Suprapubic skin (tissue), 4 donors: ENCODE data around the gene LTC4S. TPM values are rescaled to one million over a fixed set of nuclear protein-coding genes. Genes with fewer than 3 reads are reported as not detected.

ENCODE experiments used
- DNase-seq, 2 donors: peaks; one replicate each; pipeline ENCODE4 v3.0.0-alpha.2; 2019; ENCODE audit warnings: low spot score in 2 of 2
- H3K27ac ChIP-seq: fragments of 200-600 bp; sonication (generic); one replicate; pipeline ENCODE4 v1.5.1; 2019
- H3K27me3 ChIP-seq: fragments of 200-600 bp; sonication (generic); one replicate; pipeline ENCODE4 v1.5.1; 2019
- H3K36me3 ChIP-seq: fragments of 200-600 bp; sonication (generic); one replicate; pipeline ENCODE4 v1.5.1; 2019
- H3K4me1 ChIP-seq: fragments of 200-600 bp; sonication (generic); one replicate; pipeline ENCODE4 v1.5.1; 2019
- H3K4me3 ChIP-seq: fragments of 200-600 bp; sonication (generic); one replicate; pipeline ENCODE4 v1.5.1; 2019; ENCODE audit warnings: mild to moderate bottlenecking
- H3K9me3 ChIP-seq: fragments of 200-600 bp; sonication (generic); one replicate; pipeline ENCODE4 v1.5.1; 2019
- CTCF ChIP-seq, 2 donors: fragments of 200-600 bp in 1 of 2; fragments of 450-650 bp in 1 of 2; sonication (generic) in 1 of 2; IDR thresholded peaks; one replicate each; pipeline ENCODE4 v1.5.1; 2016 to 2019; ENCODE audit warnings: antibody characterized with exemption in 2 of 2, mild to moderate bottlenecking in 1 of 2, moderate library complexity in 1 of 2
- EP300 ChIP-seq: sonication (generic); formaldehyde crosslinking; IDR thresholded peaks from one replicate; pipeline ENCODE4 v1.6.1; 2017; ENCODE audit warnings: antibody characterized with exemption
- POLR2A ChIP-seq, 2 donors: fragments of 450-650 bp; IDR thresholded peaks; one replicate each; pipeline ENCODE4 v1.6.1; 2017; ENCODE audit warnings: antibody characterized with exemption in 2 of 2, mild to moderate bottlenecking in 2 of 2, moderate library complexity in 2 of 2
- POLR2AphosphoS5 ChIP-seq, 3 donors: sonication (generic); formaldehyde crosslinking; IDR thresholded peaks; one replicate each; pipeline ENCODE4 v1.6.1; 2017; ENCODE audit warnings: antibody characterized with exemption in 3 of 3
- WGBS: methylation state at CpG from one replicate; pipeline ENCODE4 v1.1.5; 2018; 5-methylcytosine and 5-hydroxymethylcytosine counted together
- total RNA-seq, 4 donors: library from RNA; depleted of rRNA; stranded (reverse); fragments of >200 nt; gene quantifications; one replicate each; pipeline ENCODE4 v1.1.0, GENCODE V29; 2016

Gene LTC4S
- total RNA-seq, 4 donors from 2014 or later = 3.5 to 7.9 (median 4.5) TPM

DNA sequence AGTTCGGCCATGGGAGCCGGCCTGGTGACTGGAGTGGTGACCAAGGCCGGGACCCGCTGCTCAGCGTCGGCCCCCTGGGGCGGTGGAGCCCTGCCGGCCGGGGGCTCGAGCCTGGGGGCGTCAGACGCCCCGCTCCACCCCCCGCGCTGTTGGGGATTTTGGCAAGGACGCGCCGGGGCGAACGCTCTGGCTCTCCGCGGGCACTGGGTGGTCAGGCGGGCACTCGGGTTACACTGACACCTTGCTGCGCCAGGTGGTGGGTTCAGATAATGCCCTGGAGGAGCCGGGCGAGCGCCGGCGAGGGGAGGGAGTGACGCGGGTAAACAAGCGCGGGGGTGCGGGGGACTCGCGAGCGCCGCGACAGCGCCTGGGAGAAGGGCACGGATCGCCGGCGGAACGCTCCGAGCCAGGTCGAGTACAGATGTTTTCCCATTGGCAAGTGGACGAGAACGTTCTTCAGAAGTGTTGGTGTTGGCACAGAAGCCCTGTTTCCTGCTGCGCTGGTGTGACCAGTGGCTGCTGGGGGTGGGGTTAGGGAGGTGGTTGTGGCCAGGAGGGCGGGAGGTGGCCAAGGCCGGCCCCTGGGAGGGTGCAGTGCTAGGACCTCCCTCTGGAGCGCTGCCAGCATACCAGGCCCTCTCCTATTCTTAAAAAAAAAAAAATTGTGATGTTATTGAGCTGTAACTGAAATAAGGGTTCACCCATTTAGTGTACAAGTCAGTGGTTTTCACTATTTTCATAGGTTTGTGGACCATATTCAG is 27.7 kb downstream of the LTC4S start:
- H3K27ac ChIP-seq = peak overlapping the region; percentile 99
- TF ChIP-seq POLR2A (IDR thresholded peaks at IDR 0.05) = peak in 1 of 2 donors; percentile 91
- TF ChIP-seq EP300 = no peak
- peak; percentile 56 to 81 (median 74) for TF ChIP-seq POLR2AphosphoS5 (IDR thresholded peaks at IDR 0.05)
- no peaks in the 10 kb centered on the region for H3K27me3 ChIP-seq
- WGBS = under 1% methylated on average over 40 of the region's 54 CpGs
- peaks cover 79% of the 10 kb centered on the region for H3K4me1 ChIP-seq
- H3K36me3 ChIP-seq = peaks cover 39% of the 10 kb centered on the region
- peak overlapping the region; percentile 98 for H3K4me3 ChIP-seq
- H3K9me3 ChIP-seq = no peaks in the 10 kb centered on the region
- peak; percentile 98 for DNase-seq

DNA sequence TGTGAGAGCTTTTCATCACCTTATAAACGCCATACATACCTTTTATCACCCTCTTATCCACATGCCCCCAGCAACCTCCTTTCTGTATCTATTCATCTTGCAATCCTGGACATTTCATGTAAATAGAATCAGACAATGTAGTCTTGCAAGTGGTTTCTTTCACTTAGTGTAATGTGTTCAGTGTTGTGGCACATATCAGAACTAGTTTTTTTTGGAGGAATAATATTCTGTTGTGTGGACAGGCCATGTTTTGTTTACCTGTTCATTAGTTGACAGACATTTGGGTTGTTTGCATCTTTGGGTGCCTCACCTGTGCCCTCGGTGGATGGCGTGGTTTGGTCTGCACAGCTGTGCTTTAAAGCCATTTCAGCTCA is 28.3 kb downstream of the LTC4S start:
- Histone ChIP-seq H3K4me1 (peaks cover 78% of the 10 kb centered on the region), H3K27me3 (no peaks in the 10 kb centered on the region), H3K36me3 (peaks cover 45% of the 10 kb centered on the region), H3K4me3 (peak overlapping the region; percentile 98), H3K9me3 (no peaks in the 10 kb centered on the region), H3K27ac (peak overlapping the region; percentile 99)
- TF ChIP-seq POLR2A (IDR thresholded peaks at IDR 0.05) (no peak), CTCF (IDR thresholded peaks at IDR 0.05) (no peak), POLR2AphosphoS5 (IDR thresholded peaks at IDR 0.05) (no peak), EP300 (no peak)
- no peak for DNase-seq
- WGBS = 38% methylated on average over 3 of the region's 3 CpGs

DNA sequence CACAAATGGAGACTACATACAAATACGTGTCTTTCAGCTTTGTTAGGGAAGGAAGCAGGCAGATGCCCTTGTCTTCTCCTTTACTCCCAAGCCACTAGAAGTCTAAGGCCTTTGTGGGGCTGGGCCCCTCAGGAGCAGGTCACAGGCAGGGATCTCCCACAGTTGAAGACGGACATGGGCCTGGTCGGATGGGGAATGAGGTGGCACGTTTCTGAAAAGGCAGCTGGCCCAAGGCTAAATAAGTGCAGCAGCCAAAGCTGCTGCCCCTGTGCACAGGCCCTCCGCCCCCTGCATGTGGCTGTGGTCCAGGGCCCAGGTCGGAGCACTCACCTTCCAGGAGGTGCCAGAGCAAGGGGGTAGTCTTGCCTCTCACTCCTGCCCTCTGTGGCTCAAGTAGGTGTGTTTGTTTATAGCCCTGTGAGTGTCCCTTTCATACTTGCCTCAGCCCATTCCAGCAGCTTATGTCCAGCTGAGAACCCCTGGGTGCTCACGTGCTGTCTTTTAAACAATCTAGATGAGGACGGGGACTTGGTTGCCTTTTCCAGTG is 28.7 kb downstream of the LTC4S start:
- peaks cover 49% of the 10 kb centered on the region for H3K36me3 ChIP-seq
- no peak for DNase-seq
- TF ChIP-seq CTCF (IDR thresholded peaks at IDR 0.05) = no peak
- TF ChIP-seq POLR2A (IDR thresholded peaks at IDR 0.05) = no peak
- no peak for TF ChIP-seq POLR2AphosphoS5 (IDR thresholded peaks at IDR 0.05)
- no peak for TF ChIP-seq EP300
- H3K27ac ChIP-seq = no peak overlapping the region
- H3K4me1 ChIP-seq = peaks cover 76% of the 10 kb centered on the region
- WGBS = 52% methylated on average over 8 of the region's 8 CpGs
- no peaks in the 10 kb centered on the region for H3K27me3 ChIP-seq
- H3K4me3 ChIP-seq = peak overlapping the region; percentile 98
- no peaks in the 10 kb centered on the region for H3K9me3 ChIP-seq

GRCh38 chr5:179823937-179824744 is 30.4 kb downstream of the LTC4S start:
- DNase-seq = no peak
- Histone ChIP-seq H3K9me3 (no peaks in the 10 kb centered on the region), H3K27ac (no peak overlapping the region), H3K27me3 (no peaks in the 10 kb centered on the region), H3K36me3 (peaks cover 64% of the 10 kb centered on the region), H3K4me3 (peak overlapping the region; percentile 98), H3K4me1 (peaks cover 67% of the 10 kb centered on the region)
- 86% methylated on average over 11 of the region's 22 CpGs for WGBS
- TF ChIP-seq CTCF (IDR thresholded peaks at IDR 0.05) (no peak), EP300 (no peak), POLR2A (IDR thresholded peaks at IDR 0.05) (no peak), POLR2AphosphoS5 (IDR thresholded peaks at IDR 0.05) (no peak)

DNA sequence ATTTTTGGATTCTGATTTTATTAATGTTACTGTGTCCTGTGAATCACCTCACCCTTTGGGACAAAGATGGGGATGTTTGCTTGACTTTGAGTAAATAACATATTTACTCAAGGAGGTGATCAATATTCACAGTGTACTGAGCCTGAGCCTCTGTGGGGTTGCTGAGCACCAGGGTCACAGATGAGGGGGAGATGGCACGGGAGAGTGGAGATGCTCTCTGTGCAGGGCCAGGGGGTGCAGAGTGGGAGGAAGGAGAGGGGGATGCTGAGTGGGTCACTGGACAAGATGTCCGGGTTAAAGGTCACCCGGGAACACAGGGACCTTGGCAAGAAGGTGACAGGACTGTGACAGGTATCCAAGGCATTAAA is 30.9 kb downstream of the LTC4S start:
- WGBS = 83% methylated on average over 3 of the region's 3 CpGs
- peaks cover 61% of the 10 kb centered on the region for H3K4me1 ChIP-seq
- TF ChIP-seq POLR2A (IDR thresholded peaks at IDR 0.05) = no peak

More for the DNA sequence above, 30.9 kb downstream of the LTC4S start:
- H3K36me3 ChIP-seq = peaks cover 70% of the 10 kb centered on the region
- no peaks in the 10 kb centered on the region for H3K9me3 ChIP-seq
- H3K4me3 ChIP-seq = peak overlapping the region; percentile 98
- H3K27ac ChIP-seq = no peak overlapping the region
- no peak for DNase-seq
- H3K27me3 ChIP-seq = no peaks in the 10 kb centered on the region
